HG02870 (cell line): ENCODE data around the gene FMNL1.

Experiments
- ATAC-seq: cut with Tn5 transposase; IDR thresholded peaks from one replicate; pipeline ENCODE4 v1.9.1; 2021; ENCODE audit warnings: mild to moderate bottlenecking, moderate library complexity; ENCODE audit not compliant: unreplicated experiment

FMNL1 gene

DNA sequence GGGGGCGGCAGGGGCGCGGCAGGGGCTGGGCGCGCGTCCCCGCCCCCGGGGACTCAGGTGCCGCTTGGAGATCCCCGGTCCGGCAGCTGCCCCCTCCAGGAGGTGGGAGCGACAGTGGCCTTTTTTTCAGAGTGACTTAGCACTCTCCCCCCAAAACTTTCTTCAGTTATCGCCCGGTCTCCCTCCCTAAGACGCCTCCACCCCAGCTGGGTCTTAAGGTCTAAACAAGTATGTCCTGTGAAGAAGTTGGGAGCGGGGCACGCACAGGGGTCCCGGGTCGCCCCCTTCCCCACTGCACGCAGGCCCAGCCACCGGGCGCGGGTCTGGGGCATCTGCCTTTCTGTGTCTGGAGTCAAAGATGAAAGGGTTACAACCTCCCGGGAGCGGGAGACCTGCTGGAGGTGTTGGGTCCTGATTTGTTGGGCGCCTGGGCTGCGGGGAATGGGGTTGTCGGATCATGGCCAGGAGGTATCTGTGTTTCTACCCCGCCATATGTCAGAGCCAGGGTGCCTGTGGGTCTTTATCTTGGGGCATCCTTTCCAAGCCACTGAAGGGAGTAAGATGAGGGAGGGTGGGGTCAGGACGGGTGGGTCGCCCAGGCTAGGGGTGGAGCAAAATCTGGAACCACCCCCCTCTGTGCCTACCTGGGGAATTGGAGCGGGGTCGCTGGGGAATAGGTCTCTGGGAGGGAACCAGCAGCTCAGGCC is 757 bp downstream of the FMNL1 start:
- ATAC-seq, result no peak

GRCh38 chr17:45222996-45223538 is 1.4 kb downstream of the FMNL1 start:
- no peak for ATAC-seq

- no peak for ATAC-seq
Measured at GRCh38 chr17:45223539-45224528, 2.1 kb downstream of the FMNL1 start.

DNA sequence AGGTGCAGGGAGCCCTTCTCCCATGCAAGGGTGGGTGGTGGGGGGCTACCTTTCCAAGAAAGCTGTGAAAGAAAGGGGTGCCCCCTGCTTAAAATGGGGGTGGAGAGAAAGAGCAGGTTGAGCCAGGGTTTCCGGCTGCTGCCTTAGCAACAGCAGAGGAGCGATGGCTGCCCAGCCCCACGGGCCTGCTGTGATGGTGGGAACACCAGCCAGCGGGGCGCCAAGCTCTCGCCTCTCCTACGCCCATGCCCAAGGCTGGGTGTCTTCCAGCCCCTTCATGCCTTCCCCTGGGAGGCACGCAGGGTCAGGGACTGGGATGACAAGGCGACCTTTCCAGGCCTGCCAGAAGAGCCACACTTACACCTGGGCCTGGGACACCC is 3.0 kb downstream of the FMNL1 start:
- ATAC-seq, result no peak

DNA sequence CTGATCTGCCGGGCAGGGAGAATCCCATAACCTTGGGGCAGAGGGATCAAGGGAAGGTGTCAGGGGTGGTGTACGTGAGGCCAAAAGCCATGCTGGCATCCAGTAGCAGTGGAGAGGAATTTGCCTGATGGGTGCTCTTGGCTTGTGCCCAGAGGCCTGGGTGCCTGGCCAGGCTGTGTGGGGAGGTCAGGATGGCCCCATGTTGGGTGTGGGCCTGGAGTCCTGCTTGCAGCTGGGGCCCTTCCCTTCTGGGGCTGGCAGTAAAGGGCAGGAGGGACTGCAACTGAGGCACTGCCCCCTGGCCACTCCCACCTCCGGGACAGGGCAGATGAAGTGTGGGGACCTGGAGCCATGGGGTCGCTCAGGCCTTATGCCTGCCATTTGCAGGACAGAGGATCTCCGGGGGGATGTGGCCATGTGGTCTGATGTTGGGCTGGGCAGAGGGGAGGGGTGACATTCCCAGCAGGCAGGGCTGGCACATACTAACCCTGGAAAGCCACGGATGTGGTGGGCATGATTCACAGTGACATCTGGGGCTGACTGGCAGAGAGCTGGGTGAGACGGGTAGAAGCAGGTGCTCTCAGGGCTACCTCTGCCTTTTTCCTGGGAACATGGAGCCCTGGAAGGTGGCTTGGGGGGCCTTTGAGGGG is 3.5 kb downstream of the FMNL1 start:
- no peak for ATAC-seq

DNA sequence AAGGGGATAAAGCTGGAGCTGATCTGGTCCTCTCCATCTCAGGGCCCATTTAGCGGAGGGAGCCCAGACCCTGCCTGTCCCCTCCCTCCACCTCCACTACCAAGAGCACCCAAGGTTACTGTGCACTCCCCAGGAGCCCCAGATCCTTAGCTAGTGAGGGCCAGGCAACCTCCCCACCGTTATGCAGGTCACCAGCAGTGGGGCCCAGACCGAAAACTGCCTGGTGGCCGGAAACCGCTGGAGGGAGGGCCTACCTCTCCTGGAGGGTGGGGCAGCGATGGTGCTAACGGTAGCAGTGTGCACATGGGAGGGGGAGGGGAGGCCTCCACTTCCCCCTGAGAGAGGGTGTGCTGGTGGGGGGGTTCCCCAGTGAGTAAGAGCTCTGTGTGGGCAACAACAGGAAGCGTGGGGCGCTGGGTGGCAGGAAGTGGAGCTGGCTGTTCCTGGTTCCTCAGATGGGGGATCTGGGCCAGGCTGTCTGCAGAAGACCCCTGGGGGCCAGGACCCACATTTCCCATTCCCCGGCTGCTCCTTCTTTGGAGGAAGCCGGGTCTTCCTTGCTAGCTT is 4.4 kb downstream of the FMNL1 start:
- ATAC-seq, result peak; percentile 40

GRCh38 chr17:45226576-45226975 is 4.9 kb downstream of the FMNL1 start:
- ATAC-seq, result no peak

- ATAC-seq, result no peak
Measured at GRCh38 chr17:45227101-45227925, 5.6 kb downstream of the FMNL1 start.

GRCh38 chr17:45227926-45228762 is 6.5 kb downstream of the FMNL1 start:
- ATAC-seq, result no peak

DNA sequence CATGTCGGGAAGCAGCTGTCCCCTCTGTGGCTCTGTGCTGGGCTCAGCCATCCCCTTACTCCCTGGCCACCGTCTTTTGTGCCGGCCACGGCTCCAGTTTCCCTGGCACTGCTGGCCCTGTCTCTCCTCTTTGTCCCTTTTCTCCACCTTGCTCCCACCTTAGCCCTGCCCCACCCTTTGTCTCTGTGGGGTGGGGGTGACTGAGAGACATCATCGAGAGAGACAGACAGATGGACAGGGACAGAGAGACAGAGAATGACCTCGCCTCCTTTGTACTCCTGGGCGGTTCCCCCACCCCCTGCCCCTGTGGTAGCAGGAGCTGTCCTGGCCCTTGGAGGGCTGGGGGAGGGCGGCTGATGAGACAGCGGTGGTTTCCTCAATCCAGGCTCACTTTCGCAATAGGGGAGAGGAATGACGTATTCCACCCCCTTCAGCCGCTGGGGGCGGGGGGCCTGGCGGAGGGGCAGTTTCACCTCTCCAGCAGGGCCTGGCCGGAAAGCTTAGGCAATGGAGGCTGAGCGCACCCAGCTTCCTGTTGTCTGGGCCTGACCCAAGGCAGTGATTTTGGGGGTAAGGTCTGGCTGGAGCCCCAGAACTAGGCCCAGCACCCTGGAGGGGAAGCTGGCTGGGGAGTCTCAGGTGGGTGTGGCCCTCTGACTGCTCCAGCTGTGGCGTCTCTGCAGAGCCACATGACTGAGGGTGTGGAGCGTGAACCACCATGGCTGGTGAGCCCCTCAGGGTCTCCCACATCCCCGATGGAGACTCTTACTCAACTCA is 7.3 kb downstream of the FMNL1 start:
- ATAC-seq, result no peak

GRCh38 chr17:45229681-45230409 is 8.2 kb downstream of the FMNL1 start:
- ATAC-seq, result no peak

DNA sequence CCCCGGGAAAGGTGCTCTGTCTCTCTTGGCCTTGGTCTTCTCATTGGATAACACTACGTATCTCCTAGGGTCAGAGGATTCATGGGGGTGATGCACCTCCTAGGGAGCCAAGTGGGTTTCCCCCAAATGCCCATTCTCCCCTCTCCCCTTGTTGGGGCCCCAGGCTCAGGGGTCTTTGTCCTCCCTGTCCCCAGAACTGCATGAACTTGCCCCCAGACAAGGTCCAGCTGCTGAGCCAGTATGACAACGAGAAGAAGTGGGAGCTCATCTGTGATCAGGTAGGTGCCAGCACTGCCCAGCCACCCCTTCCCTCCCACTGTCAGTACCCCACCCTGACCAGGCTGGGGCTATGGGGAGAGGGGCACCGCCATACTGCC is 8.7 kb downstream of the FMNL1 start:
- ATAC-seq, result no peak

- ATAC-seq, result no peak
Measured at GRCh38 chr17:45230787-45231480, 9.2 kb downstream of the FMNL1 start.

DNA sequence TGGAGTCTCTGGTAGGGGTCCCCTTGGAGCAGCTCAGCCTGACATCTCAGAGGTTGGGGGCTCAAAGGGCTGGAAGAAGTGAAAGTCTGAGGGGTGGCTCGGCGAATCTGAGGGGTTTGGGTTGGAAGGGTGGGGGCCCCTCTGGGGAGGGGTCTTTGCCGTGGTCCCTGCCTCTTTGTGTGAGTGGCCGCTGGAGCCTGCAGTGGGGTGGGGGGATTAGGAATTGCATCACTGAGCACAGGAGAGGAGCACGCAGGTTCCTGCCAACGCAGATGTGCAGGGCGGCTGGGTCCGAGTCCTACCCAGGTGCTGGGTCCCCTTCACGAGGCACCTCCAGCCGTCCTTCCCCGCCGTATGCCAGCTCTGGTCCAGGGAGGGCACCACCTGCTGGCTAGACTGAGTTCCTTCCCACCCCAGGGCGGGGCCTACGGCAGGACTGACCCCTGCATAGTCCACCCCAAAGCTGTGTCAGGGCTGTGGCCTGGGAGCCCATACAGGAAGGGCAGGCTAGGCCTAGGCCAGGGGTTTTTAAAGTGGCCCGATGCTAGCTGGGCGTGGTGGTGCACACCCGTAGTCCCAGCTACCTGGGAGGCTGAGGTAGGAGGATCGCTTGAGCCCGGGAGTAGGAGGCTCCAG is 9.9 kb downstream of the FMNL1 start:
- no peak for ATAC-seq

- no peak for ATAC-seq
Measured at GRCh38 chr17:45232514-45233422, 11.1 kb downstream of the FMNL1 start.
